Peyer's patch (tissue), 4 donors: ENCODE data around the gene RCOR3.
"Not testable (repeated sequence)": the region's sequence is repeated elsewhere in the genome, so short reads cannot be mapped to it uniquely, and the experiment has no call there.

Experiments used
- CTCF ChIP-seq, 6 experiments: fragments of 450-650 bp in 4 of 6; fragments of 200-600 bp in 2 of 6; sonication (generic) in 1 of 6; IDR thresholded peaks; one replicate each; pipeline ENCODE4 v1.5.1; 2017 to 2019; ENCODE audit warnings: antibody characterized with exemption in 6 of 6, mild to moderate bottlenecking in 3 of 6, moderate library complexity in 1 of 6
- POLR2A ChIP-seq, 2 donors: fragments of 450-650 bp; IDR thresholded peaks; one replicate each; pipeline ENCODE4 v1.5.1; 2017; ENCODE audit warnings: antibody characterized with exemption in 2 of 2, mild to moderate bottlenecking in 2 of 2, moderate library complexity in 2 of 2

- not testable (repeated sequence) for TF ChIP-seq CTCF, POLR2A (IDR thresholded peaks at IDR 0.05)
These were observed 30.4 kb upstream of the RCOR3 start for GRCh38 chr1:211228573-211229364.
